GM19438 (cell line): ENCODE measurements around the gene VILL.

Experiments
- ATAC-seq: cut with Tn5 transposase; IDR thresholded peaks from one replicate; pipeline ENCODE4 v1.9.1; 2021; ENCODE audit warnings: low read depth; ENCODE audit not compliant: unreplicated experiment

Gene VILL

DNA sequence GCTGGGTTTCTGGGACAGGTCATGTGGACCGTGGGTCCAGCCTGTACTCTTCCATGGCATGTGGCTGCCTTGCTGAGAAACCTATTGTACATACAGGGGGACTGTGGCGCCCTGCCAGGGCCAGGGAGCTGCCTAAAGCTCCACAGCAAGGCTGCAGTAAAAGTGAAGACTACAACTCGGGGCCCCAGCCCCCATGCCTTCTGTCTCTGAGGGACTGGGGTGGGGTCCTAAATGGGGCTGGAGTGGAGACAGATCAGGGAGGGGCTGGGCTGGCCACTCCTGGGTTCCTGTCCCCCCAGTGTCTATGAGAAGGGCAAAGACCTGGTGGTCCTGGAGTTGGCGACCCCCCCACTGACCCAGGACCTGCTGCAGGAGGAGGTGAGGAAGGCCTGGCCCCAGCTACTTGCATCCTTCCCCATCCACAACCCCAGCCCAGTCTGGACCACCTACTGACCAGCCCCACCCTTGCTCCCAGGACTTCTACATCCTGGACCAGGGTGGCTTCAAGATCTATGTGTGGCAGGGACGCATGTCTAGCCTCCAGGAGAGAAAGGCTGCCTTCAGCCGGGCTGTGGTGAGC lies 7.3 kb downstream of the VILL start:
- no peak for ATAC-seq

DNA sequence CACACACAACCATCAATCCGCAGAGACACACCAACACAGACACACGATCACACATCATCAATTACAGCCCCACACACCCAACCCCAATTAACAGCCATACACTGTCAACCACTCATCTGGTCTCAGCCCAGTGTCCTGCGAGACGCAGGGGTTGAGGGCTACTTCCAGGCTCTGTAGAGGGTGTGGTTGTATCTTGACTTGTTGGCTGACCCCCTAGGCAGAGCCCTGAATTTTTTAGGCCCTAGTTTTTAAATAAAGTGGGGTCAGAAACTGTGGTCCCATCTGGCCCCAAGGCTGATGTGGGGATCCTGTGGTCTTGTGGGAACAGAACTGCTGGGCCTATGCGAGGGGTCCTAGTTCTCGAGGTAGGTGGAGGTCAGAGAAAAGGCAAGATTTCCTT lies 9.2 kb downstream of the VILL start:
- ATAC-seq = no peak

DNA sequence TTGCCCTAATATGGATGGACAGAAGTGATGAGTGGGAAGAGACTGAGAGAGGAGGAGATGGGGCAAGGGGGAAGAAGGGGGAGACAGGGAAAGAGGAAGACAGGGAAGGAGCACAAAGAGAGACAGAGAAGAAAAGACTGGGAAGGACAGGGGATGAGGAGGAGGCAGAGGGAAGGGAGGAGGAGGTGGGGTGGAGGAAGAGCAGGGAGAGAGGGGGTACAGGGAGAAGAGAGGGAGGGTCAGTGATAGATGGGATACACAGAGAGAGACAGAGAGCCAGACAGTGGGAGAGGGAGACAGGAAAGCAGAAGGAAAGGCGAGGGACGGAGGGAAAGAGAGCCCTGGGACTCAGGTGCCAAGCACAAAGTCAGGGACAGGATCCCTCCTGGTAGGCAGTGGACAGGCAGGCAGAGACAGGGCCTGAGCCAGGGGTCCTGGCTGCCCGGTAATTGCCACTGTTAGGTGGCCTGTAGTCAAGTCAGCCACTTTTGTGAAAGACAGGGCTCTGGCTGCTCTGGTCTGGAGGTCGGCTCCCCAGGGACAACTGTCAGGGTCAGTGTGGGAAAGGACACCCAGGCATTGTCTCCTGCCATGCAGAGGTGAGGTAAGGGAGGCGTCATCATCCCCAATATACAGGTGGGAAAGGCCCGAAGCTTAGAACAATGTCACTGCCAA lies 9.8 kb downstream of the VILL start:
- no peak for ATAC-seq

GRCh38 chr3:38000965-38001455 lies 10.4 kb downstream of the VILL start:
- no peak for ATAC-seq

DNA sequence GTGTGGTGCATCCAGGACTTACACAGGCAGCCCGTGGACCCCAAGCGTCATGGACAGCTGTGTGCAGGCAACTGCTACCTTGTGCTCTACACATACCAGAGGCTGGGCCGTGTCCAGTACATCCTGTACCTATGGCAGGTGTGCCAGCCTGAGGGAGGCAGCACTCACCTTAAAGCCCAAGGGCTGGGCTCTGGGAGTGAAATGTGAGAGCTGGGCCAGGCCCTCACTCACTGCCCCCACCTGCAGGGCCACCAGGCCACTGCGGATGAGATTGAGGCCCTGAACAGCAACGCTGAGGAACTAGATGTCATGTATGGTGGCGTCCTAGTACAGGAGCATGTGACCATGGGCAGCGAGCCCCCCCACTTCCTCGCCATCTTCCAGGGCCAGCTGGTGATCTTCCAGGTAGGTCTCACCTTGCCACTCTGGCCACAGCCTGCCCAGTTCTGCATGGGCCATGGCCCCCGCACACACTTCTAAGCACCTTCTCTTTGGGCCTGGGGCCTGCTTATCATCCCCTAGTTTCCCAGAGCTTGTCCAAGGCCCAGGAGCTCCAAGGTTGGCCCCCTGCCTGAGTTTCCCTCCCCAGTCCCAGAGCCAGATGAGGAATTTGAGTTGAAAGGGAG lies 11.0 kb downstream of the VILL start:
- no peak for ATAC-seq

DNA sequence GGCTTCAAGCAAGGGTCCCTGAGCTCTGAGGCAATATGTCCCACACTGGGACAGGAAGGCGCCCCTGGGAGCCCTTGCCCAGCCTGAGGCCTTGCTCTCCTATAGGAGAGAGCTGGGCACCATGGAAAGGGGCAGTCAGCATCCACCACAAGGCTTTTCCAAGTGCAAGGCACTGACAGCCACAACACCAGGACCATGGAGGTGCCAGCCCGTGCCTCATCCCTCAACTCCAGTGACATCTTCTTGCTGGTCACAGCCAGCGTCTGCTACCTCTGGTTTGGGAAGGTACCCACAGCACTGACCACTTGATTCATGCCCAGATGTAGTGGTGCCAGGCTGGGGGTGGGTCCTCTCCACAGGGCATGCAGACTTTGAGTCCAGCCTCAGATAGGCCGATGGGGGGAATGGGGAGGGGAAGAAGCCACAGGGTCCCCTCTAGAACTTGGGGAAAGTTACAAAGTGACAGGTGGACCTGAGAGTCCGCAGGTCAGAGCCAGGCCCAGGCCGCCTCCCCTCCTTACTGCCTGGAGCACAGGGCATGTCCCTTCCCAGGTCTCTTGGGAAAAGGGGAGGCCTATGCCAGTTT lies 11.8 kb downstream of the VILL start:
- ATAC-seq = no peak

DNA sequence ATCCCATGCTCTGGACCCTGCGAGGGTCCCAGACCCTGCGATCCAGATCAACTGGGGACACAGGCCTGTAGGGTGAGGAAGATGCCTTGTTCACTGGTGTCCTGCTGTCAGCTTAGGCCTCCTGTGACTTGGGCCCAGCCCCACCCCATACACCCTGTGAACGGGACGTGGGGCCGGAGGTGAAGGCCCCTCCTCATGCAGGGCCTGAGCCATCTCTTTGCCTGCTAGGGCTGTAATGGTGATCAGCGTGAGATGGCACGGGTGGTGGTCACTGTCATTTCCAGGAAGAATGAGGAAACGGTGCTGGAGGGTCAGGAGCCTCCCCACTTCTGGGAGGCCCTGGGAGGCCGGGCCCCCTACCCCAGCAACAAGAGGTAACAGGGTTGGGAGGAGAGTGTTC lies 12.4 kb downstream of the VILL start:
- ATAC-seq = no peak

GRCh38 chr3:38003371-38003816 lies 12.8 kb downstream of the VILL start:
- no peak for ATAC-seq

DNA sequence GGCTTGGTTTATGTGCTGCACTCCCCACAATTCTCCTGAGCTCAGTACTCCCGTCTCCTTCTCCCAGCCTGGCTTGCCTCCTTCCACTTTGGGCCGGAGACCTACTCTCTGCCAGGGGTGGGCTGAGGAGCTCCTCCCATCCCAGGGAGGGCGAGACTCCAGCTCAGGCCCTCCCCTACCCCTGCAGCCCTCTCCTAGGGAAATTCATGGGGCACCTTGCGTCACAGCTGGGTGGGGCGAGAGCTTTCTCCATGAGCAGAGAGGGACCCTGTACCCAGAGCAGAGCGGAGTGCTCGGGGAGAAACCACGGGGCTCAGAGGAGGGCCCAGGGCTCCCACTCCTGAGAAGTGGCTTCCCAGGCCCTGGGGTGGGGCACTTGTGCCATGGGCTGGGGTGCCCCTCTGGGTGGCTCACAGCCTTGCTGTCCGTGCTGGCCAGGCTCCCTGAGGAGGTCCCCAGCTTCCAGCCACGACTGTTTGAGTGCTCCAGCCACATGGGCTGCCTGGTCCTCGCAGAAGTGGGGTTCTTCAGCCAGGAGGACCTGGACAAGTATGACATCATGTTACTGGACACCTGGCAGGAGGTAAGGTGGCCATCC lies 13.3 kb downstream of the VILL start:
- no peak for ATAC-seq

DNA sequence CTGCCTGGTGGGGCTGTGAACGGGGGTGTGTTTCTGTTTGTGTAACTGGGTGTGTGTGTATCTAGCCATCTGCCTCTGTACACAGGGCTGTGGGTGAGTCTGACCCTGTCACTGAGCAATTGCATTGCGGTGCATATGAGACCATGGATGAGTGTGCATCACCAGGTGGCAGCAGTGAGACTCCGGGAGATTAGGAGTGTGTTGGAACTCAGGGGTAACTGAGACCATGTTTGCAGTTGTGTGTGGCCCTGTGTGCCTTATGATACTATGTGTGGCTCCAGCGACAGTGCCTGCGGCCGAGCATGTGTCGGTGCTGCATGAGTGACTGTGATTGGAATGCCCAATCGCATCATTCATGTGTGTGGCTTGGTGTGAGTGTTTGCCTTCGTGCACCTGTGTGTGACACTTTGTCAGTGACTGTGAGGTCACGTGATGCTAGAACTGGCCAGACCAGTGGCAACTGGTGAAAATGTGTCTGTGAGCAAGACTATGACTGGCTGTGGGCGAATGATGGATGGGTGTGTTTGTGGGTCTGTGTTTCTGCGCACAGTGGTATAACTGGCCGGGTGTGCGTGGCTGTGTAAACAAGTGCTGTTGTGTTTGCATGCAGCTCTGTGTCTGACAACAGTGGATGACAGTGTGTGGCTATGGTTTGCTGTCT lies 14.0 kb downstream of the VILL start:
- no peak for ATAC-seq

DNA sequence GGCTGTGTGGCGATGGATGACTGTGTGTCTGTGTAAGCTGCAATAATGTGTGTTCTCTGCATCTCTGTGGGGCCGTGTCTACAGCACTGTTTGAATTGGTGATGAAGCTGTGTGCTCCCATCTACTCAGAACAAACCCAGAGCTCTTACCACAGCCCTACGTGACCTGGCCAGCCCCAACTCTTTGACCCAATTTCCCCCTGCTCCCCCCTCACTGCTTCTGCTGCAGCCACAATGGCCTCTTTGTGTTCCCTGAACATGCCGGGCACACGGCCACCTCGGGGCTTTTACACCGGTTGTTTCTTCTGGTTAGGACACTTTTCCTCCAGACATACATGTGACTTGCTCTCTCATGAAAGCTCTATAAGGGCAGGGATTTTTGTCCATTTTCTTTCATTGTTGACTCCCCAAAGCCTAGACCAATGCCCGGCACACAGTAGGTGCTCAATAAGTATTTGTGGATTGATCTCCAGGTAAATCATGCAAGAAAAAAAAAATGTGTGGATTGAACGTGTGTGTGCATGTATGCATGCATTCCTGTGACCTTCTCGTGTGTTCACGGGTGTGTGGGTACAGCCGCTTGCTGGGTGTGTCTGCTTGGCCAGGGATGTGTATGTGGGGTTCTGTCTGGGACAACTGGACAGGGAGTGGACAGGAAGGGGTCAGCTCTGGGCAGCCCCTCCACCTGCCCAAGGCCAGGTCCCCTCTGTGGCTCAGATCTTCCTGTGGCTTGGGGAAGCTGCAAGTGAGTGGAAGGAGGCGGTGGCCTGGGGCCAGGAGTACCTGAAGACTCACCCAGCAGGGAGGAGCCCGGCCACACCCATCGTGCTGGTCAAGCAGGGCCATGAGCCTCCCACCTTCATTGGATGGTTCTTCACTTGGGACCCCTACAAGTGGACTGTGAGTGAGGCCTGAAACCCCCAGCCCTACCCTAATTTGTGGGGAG lies 14.8 kb downstream of the VILL start:
- no peak for ATAC-seq

DNA sequence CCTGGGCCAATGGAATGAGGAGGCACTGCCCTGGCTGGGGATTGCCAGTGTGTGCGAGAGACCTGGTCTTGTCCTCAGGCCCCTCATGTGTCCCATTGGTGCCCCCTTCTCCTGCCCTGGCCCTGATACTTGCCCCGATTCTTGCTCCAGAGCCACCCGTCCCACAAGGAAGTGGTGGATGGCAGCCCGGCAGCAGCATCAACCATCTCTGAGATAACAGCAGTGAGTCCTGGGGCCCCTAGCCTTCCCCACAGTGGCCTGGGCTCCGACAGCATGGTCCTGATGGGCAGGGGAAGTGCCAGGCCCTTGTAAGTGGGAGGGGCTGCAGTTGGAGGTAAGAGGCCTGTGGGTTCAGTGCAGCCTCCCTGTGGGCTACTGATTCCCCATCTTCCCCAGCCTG lies 15.4 kb downstream of the VILL start:
- no peak for ATAC-seq

DNA sequence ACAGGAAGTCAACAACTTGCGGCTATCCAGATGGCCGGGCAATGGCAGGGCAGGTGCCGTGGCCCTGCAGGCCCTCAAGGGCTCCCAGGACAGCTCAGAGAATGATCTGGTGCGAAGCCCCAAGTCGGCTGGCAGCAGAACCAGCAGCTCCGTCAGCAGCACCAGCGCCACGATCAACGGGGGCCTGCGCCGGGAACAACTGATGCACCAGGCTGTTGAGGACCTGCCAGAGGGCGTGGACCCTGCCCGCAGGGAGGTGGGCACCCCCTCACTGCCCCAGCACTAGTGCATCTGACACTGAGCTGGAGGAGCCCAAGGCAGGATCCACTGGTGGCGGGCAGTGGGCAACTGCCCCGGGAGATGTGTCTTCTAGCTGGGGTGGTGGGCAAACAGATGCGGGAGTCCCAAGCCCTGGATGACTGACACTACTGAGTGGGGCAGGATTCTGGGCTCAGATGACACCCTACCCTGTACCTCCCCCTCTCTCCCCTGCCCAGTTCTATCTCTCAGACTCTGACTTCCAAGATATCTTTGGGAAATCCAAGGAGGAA lies 15.9 kb downstream of the VILL start:
- ATAC-seq = no peak

DNA sequence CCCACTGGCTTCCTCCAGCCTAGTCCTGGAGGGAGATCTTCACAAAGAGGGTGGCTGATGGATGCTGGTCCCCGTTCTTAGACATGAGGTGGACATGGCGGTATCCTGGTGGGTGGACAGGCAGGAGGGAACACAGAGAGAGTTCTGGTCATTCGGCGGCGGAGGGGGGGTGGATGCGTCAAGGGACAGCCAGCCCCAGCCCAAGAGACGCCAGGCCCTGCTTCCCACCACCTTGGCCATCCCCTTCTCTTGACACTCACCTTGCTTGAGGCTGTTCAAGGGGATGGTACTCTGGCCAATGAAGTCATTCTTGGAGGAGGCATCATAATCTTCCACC lies 17.1 kb downstream of the VILL start:
- no peak for ATAC-seq

DNA sequence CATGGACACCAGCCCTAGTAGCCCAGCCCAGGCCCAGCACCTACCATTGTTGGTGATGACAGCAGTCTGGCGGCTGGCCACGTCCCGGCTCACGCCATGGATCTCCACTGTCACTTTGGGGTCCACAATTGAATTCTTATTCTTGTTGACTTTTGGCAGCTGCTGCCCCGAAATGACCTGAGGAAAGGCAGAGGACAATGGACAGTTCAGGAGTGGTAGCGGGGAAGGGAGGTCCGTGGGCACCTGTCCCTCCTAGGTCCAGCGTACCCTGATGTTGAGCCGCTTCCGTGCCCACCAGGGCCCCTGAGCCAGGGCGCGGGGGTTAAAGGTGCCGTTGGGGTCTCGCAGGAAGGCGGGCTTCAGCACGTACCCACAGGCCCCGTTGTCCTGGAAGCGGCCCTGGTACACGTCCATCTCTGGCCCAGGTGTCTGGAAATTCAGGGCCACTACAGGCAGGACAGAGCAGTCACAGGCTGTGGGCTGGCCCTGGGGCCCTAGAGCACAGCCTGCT lies 17.7 kb downstream of the VILL start:
- ATAC-seq = no peak

DNA sequence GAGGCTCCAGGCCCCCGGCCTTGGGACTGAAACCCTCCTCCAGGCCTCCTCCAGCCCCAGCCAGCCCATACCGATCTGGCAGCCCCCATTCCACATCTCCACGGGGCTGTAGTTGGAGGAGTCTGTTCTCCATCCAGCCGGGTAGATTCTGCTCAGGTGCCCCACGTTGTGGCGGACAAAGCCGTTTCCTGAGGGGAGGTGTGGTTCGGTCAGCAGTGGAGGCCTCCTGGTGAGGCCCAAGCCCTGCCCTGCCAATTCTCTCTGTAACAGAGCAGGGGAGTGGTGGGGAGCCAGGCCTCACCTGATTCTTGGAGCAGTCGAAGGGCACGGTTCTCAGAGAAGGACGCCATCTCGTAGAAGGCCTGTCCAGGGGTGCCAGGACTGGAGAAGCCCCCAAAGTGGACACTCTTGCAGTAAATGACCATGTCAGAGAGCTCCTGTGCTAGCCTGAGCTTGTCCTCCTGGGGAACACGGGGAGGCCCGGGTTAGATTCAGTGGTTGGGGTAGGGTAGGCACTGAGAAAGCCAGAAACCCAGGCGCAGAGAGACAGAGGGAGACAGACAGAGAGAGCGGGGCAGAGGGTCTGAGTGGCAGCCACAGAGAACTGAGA lies 18.5 kb downstream of the VILL start:
- ATAC-seq = no peak

DNA sequence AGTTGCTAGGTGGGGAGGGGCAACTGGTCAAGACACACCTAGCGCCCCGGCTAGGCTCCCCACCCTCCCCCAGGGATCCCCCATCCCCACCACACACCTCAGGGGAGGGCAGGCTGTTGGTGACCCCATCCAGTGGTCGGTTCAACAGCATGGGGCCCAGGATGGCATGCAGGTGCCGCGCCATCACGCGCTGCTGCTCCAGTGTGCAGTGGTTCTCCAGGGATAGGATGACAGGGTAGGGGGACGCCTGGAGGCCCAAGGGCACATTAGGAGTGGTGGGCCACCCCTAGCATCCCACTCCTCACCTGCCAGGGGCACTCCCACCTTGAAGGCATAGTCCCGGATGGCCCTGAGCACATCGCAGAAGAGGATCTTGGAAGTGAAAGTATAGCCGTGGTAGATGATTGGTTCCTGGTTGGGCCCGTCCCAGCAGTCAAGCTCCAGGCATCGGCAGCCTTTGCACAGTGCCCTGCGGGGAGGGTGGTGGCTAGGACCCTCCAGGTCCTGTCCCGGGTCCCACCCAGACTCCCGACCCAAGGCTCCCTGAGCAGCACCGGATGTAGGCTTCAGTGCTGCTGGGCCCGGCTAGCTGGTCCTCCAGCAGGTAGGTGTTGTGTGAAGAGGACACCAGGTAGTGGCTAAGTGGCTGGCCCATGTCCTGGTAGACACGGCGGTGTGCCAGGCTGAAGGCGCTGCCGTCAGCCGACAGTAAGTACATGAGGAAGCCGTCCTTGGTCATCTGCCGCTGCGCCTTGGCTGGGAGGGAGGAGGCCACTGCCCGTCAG lies 19.4 kb downstream of the VILL start:
- no peak for ATAC-seq

DNA sequence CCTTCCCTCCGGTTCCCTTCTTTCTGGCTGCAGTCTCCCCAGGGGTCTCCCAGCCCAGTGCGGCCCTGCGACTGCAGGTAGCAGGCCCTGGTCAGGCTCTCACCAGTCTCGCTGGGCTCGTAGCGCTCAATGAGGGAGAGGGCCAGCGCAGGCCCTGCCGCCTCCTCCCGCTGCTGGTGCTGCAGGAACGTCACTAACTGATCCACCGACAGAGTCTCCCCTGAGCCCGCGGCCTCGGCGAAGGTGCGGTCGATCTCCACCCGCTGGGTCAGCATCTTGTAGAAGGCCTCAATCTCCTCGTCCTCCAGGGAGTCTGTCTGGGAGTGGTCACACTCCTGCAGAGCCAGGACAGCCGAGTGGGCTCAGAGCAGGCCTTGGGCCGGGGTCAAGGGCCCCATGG lies 20.5 kb downstream of the VILL start:
- ATAC-seq = no peak
